H1 (cell line): ENCODE measurements around the gene CCP110. TPM values are rescaled to one million over a fixed set of nuclear protein-coding genes. Genes with fewer than 3 reads are reported as not detected.

Experiments used
- CHD7 ChIP-seq: fragments of 300-600 bp; sonication (generic); IDR thresholded peaks from 2 replicates; pipeline ENCODE4 v1.7.1; 2012; ENCODE audit warnings: low read length, moderate library complexity, mild to moderate bottlenecking, inconsistent platforms; ENCODE audit not compliant: insufficient replicate concordance
- CTBP2 ChIP-seq: IDR thresholded peaks from 2 replicates; pipeline ENCODE4 v1.7.0; 2011; ENCODE audit warnings: borderline replicate concordance, mild to moderate bottlenecking, moderate library complexity, mixed read lengths, low read length; ENCODE audit not compliant: insufficient read depth, insufficient read length
- PHF8 ChIP-seq: fragments of 200-600 bp; sonication (generic); conservative IDR thresholded peaks from 2 replicates; pipeline ENCODE4 v1.7.1; 2012; ENCODE audit warnings: low read depth, mild to moderate bottlenecking, inconsistent platforms, low read length, moderate library complexity
- RAD21 ChIP-seq, 2 experiments: IDR thresholded peaks in 1 of 2; conservative IDR thresholded peaks in 1 of 2; 2 replicates each; pipeline ENCODE4 v1.6.1; 2011; ENCODE audit warnings: low read depth in 2 of 2, low read length in 2 of 2, improper control_type of control experiment in 1 of 2, inconsistent platforms in 1 of 2, mild to moderate bottlenecking in 1 of 2, moderate library complexity in 1 of 2
- RFX5 ChIP-seq: IDR thresholded peaks from 2 replicates; pipeline ENCODE4 v1.6.1; 2011; ENCODE audit warnings: low read depth, low read length, improper control_type of control experiment, borderline replicate concordance
- SRF ChIP-seq: IDR thresholded peaks from 2 replicates; pipeline ENCODE4 v1.6.1; 2011; ENCODE audit warnings: mild to moderate bottlenecking, low read depth, low read length, moderate library complexity
- TAF1 ChIP-seq: IDR thresholded peaks from 2 replicates; pipeline ENCODE4 v1.6.1; 2011; ENCODE audit warnings: mild to moderate bottlenecking, low read depth, low read length
- TCF12 ChIP-seq: IDR thresholded peaks from 2 replicates; pipeline ENCODE4 v1.6.1; 2011; ENCODE audit warnings: low read depth, mild to moderate bottlenecking, low read length
- ZNF274 ChIP-seq: IDR thresholded peaks from 2 replicates; pipeline ENCODE4 v1.7.0; 2012; ENCODE audit warnings: low read length, borderline replicate concordance; ENCODE audit errors: extremely low read depth
- polyA plus RNA-seq, 7 experiments: library from polyadenylated mRNA; depleted of rRNA in 3 of 7; stranded (reverse) in 5 of 7; unstranded in 2 of 7; fragments of >200 nt in 5 of 7; fragments of 200-250 nt in 2 of 7; gene quantifications; 1 replicate in 5 of 7; 2 replicates in 1 of 7; 4 replicates in 1 of 7; pipeline versions ENCODE4 v1.2.1 to v1.2.3, GENCODE V29; 2011 to 2013; ENCODE audit warnings: missing spikeins in 2 of 7, mixed read lengths in 2 of 7
- total RNA-seq: library from RNA; stranded (reverse); fragmentation: NEBNext Ultra II Directional; extraction: Animal tissue kit (Norgen Biotek cat#: 25700); gene quantifications from 2 replicates; pipeline ENCODE4 v1.2.1, GENCODE V29; 2021

Gene CCP110
- total and polyA plus RNA-seq, 2 of the 8 experiments (the other 6 are each of a cell fraction or from before 2014, with no cell fraction given), result 3.2 to 19.8 TPM

DNA sequence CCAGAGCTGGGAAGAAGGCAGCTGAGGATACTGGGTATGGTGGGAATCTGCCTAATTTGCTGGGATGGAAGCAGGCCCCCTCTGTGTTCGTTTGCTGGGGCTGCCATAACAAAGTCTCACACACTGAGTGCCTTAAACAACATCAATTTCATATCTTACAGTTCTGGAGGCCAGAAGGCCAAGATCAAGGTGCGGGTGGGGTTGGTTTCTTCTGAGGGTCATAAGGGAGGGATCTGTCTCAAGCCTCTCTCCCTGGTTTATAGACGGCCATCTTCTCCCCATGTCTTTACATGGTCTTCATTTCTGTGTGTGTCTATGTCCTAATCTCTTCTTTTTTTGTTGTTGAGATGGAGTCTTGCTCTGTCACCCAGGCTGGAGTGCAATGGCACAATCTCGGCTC lies 37.7 kb upstream of the CCP110 start (continued):
- TF ChIP-seq CHD7 (no peak), TAF1 (no peak), RAD21 (IDR thresholded peaks at IDR 0.05 in 1 of 2, conservative IDR thresholded peaks at IDR 0.05 in 1 of 2; ENCODE audit: low read depth in 2 of 2, low read length in 2 of 2) (no peak), PHF8 (no peak), TCF12 (no peak), RFX5 (no peak), SRF (no peak), CTBP2 (no peak), ZNF274 (no peak)
- TF ChIP-seq, all 59 proteins: peak for 0
